GM12892 (cell line): ENCODE data around the gene IFT122.

Experiments
- POLR2A ChIP-seq: IDR thresholded peaks from 2 replicates; pipeline ENCODE4 v1.6.1; 2011; ENCODE audit warnings: low read depth, low read length, control low read depth
- POLR2AphosphoS5 ChIP-seq: IDR thresholded peaks from 2 replicates; pipeline ENCODE4 v1.6.1; 2011; ENCODE audit warnings: low read depth, low read length, control low read depth

DNA sequence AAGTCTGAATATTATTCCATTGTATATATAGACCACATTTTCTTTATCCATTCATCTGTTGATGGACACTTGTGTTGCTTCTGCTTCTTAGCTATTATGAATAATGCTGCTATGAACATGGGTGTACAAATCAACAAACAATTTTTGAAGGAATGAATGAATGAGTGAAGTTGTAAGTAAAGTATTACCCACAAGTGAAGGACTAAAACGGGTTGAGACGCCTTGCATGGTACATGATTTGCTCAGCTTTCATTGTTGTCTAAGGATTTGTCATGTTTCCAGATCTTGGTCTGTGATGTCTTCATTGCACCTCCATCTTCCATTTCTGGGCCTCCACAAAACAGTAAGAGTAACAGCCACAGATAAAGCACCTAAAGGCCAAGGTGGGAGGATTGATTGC, 20.5 kb downstream of the IFT122 start:
- TF ChIP-seq POLR2A (no peak), POLR2AphosphoS5 (no peak)
